DOHH2 (cell line): ENCODE measurements around the gene SCFD2.

Source experiments
- EZH2phosphoT487 ChIP-seq: fragments of 200-600 bp; sonication (generic); IDR thresholded peaks from 2 replicates; pipeline ENCODE4 v1.6.1; 2017; ENCODE audit warnings: borderline replicate concordance, mild to moderate bottlenecking, antibody characterized with exemption, low read length, moderate library complexity, mixed read lengths
- TF ChIP-seq, protein P1 (sequence below): fragments of 200-600 bp; sonication (generic); IDR thresholded peaks from one replicate; pipeline ENCODE4 v1.5.1; 2014; ENCODE audit warnings: antibody characterized with exemption, mild to moderate bottlenecking, low read depth, low read length; ENCODE audit not compliant: poor library complexity, severe bottlenecking

DNA sequence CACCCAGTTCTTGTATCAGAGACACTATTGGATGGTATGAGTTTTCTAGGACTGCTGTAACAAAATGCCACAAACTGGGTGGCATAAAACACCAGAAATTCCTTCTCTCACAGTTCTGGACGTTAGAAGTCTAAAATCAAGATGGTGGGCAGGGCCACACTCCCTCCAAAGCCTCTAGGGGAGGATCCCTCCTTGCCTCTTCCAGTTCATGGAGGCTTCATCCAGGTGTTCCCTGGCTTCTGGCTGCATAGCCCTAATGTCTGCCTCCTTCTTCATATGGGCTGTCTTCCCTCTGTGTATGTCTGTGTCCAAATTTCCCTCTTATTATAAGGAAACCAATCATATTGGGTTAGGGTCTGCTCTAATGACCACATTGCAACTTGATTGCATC is 542.2 kb downstream of the SCFD2 start:
- TF ChIP-seq, protein P1, sequence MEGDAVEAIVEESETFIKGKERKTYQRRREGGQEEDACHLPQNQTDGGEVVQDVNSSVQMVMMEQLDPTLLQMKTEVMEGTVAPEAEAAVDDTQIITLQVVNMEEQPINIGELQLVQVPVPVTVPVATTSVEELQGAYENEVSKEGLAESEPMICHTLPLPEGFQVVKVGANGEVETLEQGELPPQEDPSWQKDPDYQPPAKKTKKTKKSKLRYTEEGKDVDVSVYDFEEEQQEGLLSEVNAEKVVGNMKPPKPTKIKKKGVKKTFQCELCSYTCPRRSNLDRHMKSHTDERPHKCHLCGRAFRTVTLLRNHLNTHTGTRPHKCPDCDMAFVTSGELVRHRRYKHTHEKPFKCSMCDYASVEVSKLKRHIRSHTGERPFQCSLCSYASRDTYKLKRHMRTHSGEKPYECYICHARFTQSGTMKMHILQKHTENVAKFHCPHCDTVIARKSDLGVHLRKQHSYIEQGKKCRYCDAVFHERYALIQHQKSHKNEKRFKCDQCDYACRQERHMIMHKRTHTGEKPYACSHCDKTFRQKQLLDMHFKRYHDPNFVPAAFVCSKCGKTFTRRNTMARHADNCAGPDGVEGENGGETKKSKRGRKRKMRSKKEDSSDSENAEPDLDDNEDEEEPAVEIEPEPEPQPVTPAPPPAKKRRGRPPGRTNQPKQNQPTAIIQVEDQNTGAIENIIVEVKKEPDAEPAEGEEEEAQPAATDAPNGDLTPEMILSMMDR: no peak
- no peak for TF ChIP-seq EZH2phosphoT487
